Retinal pigment epithelial cell (primary cell): Measurements from ENCODE around the gene PRKN.

Source experiments
- DNase-seq: peaks from one replicate; pipeline ENCODE4 v3.0.0-alpha.2; 2010; ENCODE audit warnings: low read depth
- H3K4me3 ChIP-seq: 2 replicates; pipeline ENCODE4 v1.5.1; 2011; ENCODE audit warnings: mild to moderate bottlenecking, low read length, control low read depth, moderate library complexity
- CTCF ChIP-seq: conservative IDR thresholded peaks from 2 replicates; pipeline ENCODE4 v1.5.1; 2011; ENCODE audit warnings: low read depth, low read length, control low read depth, inconsistent platforms

Gene PRKN

GRCh38 chr6:162705736-162706135 is 21.8 kb downstream of the PRKN start:
- no peak overlapping the region for H3K4me3 ChIP-seq
- DNase-seq: no peak
- TF ChIP-seq CTCF: no peak

GRCh38 chr6:162704001-162704400 is 23.6 kb downstream of the PRKN start:
- DNase-seq: no peak
- no peak for TF ChIP-seq CTCF
- H3K4me3 ChIP-seq: no peak overlapping the region

DNA sequence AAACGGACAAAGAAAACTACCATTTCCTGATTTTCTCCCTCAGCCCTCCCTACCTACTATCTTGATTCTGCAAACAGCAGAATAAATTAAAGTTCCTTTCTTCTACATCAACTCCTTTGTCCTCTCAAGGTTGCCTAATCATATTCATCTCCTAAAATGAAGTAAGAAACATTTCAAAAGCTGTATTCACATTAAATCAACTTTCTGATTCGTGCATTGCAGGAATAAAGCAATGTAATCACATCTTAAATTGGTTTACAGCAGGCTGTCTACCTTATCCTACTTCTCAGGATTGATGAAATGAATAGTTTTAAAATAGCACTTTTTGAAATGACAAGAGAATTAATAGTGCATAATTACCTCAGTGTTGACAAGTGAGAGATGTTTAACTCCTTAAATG is 25.1 kb downstream of the PRKN start:
- DNase-seq: no peak
- no peak overlapping the region for H3K4me3 ChIP-seq
- no peak for TF ChIP-seq CTCF

DNA sequence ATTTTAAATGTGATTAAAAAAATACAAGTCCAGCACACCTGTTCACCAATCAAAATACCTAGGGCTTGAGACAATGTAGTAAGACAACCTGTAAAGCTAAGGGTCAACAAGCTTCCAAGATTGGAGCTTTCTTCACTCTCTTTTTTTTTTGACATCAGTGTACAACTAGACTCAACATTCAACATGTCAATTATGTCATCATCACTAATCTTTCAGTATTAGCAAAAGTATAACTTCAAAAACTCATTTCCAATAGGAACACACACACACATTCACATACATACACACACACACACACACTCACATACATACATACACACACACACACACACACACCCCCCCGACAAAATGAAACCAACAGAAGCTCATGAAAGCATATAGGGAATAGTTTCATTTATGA is 26.0 kb downstream of the PRKN start:
- DNase-seq: no peak
- no peak for TF ChIP-seq CTCF
- H3K4me3 ChIP-seq: no peak overlapping the region

DNA sequence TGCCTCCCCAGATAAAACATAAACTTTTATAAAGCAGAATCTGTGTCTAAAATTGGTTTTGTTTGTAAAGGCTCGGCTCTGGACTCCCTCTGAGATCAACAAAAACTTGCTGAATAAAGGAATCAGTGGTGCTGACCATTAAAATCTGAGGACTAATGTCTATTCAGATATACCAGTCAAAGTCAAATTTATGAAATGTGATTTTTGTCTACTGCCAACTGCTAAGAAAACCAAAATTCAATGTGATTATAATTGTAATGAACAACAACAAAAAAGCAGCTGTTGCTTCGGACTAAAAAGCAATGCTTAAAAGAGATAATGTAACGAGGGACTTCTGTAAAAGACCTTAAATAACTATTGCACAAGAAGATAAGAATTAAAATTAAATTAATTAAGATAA is 26.6 kb downstream of the PRKN start:
- no peak for TF ChIP-seq CTCF
- H3K4me3 ChIP-seq: no peak overlapping the region
- DNase-seq: no peak

- no peak for DNase-seq
- TF ChIP-seq CTCF: no peak
- H3K4me3 ChIP-seq: no peak overlapping the region
Observed at GRCh38 chr6:162699961-162700360, 27.6 kb downstream of the PRKN start.

DNA sequence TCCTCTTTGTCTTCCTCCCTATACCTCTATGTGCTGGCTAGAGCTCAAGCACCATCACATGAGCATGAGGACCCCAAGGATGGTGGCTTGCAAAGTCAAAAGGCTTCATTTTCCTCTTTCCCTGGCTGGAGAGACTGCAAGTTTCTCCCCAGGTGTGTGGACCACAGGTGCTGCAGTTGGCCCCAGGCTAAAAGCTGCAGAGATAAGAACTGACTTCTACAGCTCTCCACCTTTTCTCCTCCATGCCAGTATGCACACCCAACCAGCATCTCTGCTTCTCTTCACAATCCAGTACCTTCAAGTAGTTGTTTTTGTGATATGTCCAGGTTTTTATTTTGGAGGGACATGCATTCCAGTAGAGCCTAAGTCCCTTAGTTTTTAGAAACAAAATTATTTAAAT is 29.1 kb downstream of the PRKN start:
- H3K4me3 ChIP-seq: no peak overlapping the region
- TF ChIP-seq CTCF: no peak
- DNase-seq: no peak
